RWPE2 (cell line): Measurements from ENCODE around the gene ALKBH8.
A peak's percentile ranks its signal among the peaks of the same experiment; 100 is the strongest.

Experiments used
- ATAC-seq: fragments of 200-7000 bp; cut with Tn5 transposase; 3 replicates; pipeline ENCODE4 v1.9.1; 2021; ENCODE audit warnings: low read depth
- DNase-seq: peaks from one replicate; pipeline ENCODE4 v3.0.0-alpha.2; 2020; ENCODE audit warnings: low spot score
- H3K27ac ChIP-seq: fragments of 450-650 bp; 2 replicates; pipeline ENCODE4 v1.5.1; 2017; ENCODE audit warnings: mild to moderate bottlenecking; ENCODE audit not compliant: poor library complexity, severe bottlenecking
- H3K27me3 ChIP-seq: fragments of 250-450 bp; sonication (Bioruptor Pico); 2 replicates; pipeline ENCODE4 v1.5.1; 2021; ENCODE audit warnings: mild to moderate bottlenecking, moderate library complexity; ENCODE audit not compliant: insufficient read depth, poor library complexity, severe bottlenecking
- H3K36me3 ChIP-seq: fragments of 250-450 bp; sonication (Bioruptor Pico); 2 replicates; pipeline ENCODE4 v1.5.1; 2020; ENCODE audit warnings: low read depth, mild to moderate bottlenecking, moderate library complexity
- H3K4me1 ChIP-seq: fragments of 250-450 bp; sonication (Bioruptor Pico); 2 replicates; pipeline ENCODE4 v1.5.1; 2021; ENCODE audit warnings: mild to moderate bottlenecking, moderate library complexity; ENCODE audit not compliant: insufficient read depth, poor library complexity, severe bottlenecking
- H3K4me3 ChIP-seq: fragments of 250-450 bp; sonication (Bioruptor Pico); 2 replicates; pipeline ENCODE4 v1.5.1; 2021; ENCODE audit warnings: mild to moderate bottlenecking, moderate library complexity; ENCODE audit not compliant: severe bottlenecking
- H3K9me3 ChIP-seq: fragments of 250-450 bp; sonication (Bioruptor Pico); 2 replicates; pipeline ENCODE4 v1.5.1; 2021; ENCODE audit warnings: mild to moderate bottlenecking, moderate library complexity; ENCODE audit not compliant: severe bottlenecking
- CTCF ChIP-seq: fragments of 450-650 bp; IDR thresholded peaks from one replicate; pipeline ENCODE4 v1.5.1; 2017; ENCODE audit warnings: mild to moderate bottlenecking, moderate library complexity; ENCODE audit not compliant: poor library complexity, severe bottlenecking

Gene ALKBH8

GRCh38 chr11:107593951-107594350 lies 28.4 kb upstream of the ALKBH8 start:
- Histone ChIP-seq H3K27ac (no peak overlapping the region), H3K36me3 (no peaks in the 10 kb centered on the region), H3K9me3 (no peaks in the 10 kb centered on the region), H3K4me1 (no peaks in the 10 kb centered on the region), H3K27me3 (peaks cover 41% of the 10 kb centered on the region), H3K4me3 (no peak overlapping the region)
- DNase-seq (no peak), ATAC-seq (no peak)
- TF ChIP-seq CTCF: no peak

DNA sequence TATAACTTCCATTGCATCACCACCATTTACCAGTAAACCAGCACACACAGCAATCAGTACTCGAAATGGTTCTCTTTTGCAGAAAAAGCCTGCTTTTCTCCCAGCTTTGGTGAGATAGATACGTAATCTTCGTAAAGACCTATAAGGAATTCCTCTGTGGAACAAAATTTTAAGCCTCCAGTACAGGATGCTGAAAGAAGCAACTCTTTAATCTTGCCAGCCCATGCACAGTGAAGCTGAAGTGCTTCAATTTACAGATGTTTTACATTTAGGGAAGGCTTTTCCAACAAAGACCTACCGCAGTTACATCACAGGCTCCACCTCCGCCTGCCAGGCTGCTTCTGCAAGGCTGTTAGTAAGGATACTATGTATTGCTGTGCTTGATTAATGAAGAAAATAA lies 27.3 kb upstream of the ALKBH8 start:
- TF ChIP-seq CTCF: no peak
- Histone ChIP-seq H3K27ac (no peak overlapping the region), H3K4me3 (no peak overlapping the region), H3K9me3 (no peaks in the 10 kb centered on the region), H3K4me1 (peaks cover 2% of the 10 kb centered on the region), H3K36me3 (no peaks in the 10 kb centered on the region), H3K27me3 (peaks cover 41% of the 10 kb centered on the region)
- DNase-seq (no peak), ATAC-seq (no peak)

DNA sequence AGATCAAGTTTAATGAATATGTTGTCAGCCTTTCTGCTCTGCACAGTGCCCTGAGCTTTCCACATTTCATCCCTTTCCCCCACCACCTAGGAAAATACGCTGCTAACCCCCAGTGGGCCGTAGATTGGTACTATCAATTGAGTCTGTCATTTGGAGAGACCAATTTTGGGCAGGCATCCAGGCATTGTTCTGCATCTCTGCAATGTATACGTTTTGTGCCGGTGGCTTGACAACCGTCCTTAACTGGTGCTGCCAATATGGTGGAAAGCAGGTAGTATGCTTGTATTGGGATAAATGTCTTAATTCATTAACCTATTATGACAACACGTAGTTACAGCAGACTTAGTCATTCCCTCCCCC lies 26.7 kb upstream of the ALKBH8 start:
- H3K4me1 ChIP-seq: peaks cover 8% of the 10 kb centered on the region
- H3K9me3 ChIP-seq: no peaks in the 10 kb centered on the region
- DNase-seq: no peak
- no peaks in the 10 kb centered on the region for H3K36me3 ChIP-seq
- H3K4me3 ChIP-seq: peak overlapping the region; percentile 65
- H3K27ac ChIP-seq: no peak overlapping the region
- H3K27me3 ChIP-seq: peaks cover 41% of the 10 kb centered on the region
- TF ChIP-seq CTCF: no peak
- no peak for ATAC-seq

DNA sequence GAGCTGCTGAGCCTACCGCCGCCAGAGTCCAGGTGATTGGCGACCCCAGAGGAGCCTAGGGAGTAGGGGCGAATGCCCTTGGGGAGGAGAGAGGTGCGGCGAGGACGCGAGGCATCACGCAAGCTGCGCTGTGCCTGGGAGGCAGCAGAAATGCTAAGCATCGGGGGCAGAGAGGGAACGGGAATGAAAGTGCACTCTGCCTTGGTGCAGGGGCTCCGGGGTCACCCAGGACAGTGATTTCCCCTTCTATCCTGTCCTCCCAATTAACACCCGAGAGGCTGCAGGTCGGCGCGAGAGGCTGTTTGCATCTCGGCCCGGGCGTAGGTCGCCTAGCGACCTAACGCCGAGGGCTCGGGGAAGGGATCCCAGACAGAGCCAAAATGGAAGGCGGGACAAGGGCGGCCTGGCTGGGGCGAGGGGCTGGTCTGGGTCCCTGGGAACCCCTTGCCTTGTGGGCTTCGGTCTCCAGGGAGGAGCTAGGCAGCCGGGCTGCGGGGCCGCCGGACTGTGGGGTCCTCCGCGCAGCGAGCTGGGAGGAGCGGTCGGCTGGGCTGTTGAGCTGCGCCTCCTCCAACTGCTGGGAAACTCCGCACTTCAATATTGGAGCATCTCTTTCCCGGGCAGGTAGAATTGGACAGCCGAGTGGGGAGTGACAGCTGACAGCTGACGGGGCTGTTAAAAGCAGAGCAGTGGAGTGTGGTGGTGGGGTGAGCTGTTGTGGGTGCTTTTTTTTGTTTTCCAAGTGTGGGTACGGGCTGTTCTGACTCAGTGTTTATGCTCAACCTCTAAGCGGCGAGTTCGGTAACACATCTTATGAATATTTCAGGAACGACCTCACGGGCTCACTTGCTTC lies 26.1 kb upstream of the ALKBH8 start:
- DNase-seq: no peak
- Histone ChIP-seq H3K27me3 (peaks cover 37% of the 10 kb centered on the region), H3K4me1 (peaks cover 8% of the 10 kb centered on the region), H3K27ac (no peak overlapping the region), H3K36me3 (no peaks in the 10 kb centered on the region), H3K9me3 (no peaks in the 10 kb centered on the region), H3K4me3 (peak overlapping the region; percentile 65)
- peak; percentile 50 for ATAC-seq
- peak; percentile 6 for TF ChIP-seq CTCF
